Testis (tissue), 2 donors: ENCODE data around the gene UGT1A10.

Experiments
- POLR2A ChIP-seq: fragments of 450-650 bp; IDR thresholded peaks from one replicate; pipeline ENCODE4 v1.6.1; 2017; ENCODE audit warnings: antibody characterized with exemption, mild to moderate bottlenecking, moderate library complexity
- TF ChIP-seq, protein P1 (sequence below), 3 experiments: fragments of 450-650 bp in 2 of 3; fragments of 200-600 bp in 1 of 3; sonication (generic) in 1 of 3; IDR thresholded peaks; one replicate each; pipeline ENCODE4 v1.5.1; 2016 to 2019; ENCODE audit warnings: antibody characterized with exemption in 3 of 3, mild to moderate bottlenecking in 2 of 3, moderate library complexity in 1 of 3

DNA sequence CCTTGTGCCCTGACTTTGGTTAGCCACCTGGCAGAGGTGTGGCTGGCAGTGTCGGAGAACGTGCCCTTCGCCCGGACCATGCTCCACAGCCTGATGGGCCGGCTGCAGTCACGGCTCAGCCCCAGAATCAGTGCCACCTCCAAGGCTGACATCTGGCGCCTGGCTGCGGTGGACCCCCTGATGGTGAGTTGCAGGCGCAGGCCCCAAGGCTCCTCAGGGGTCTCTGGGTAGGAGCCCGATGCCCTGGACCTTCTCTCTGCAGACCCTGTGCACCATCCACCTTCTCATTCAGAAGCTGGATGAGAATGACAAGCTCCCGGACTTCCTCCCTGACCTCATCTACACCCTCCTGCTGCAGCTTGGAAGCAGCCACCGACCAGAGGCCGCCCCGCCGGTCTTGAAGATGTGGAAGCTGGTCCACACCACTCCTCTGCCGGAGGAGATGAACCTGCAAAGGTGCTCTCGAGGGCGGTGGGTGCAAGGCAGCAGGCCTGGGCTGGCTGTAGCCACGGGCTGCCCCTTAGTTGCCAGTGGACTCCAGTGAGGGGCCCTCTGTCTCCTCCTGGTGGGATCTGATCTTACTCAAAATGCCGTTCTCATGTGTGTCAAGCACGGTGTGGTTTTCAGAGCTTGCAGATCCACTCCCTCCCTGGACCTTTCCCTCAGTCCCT lies 186.0 kb downstream of the UGT1A10 start:
- TF ChIP-seq, protein P1, sequence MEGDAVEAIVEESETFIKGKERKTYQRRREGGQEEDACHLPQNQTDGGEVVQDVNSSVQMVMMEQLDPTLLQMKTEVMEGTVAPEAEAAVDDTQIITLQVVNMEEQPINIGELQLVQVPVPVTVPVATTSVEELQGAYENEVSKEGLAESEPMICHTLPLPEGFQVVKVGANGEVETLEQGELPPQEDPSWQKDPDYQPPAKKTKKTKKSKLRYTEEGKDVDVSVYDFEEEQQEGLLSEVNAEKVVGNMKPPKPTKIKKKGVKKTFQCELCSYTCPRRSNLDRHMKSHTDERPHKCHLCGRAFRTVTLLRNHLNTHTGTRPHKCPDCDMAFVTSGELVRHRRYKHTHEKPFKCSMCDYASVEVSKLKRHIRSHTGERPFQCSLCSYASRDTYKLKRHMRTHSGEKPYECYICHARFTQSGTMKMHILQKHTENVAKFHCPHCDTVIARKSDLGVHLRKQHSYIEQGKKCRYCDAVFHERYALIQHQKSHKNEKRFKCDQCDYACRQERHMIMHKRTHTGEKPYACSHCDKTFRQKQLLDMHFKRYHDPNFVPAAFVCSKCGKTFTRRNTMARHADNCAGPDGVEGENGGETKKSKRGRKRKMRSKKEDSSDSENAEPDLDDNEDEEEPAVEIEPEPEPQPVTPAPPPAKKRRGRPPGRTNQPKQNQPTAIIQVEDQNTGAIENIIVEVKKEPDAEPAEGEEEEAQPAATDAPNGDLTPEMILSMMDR (IDR thresholded peaks at IDR 0.05): no peak
- TF ChIP-seq POLR2A: no peak
